HG03439 (cell line): Measurements from ENCODE around the gene MTX3.

Experiments used
- ATAC-seq: cut with Tn5 transposase; IDR thresholded peaks from one replicate; pipeline ENCODE4 v1.9.1; 2021; ENCODE audit warnings: mild to moderate bottlenecking, moderate library complexity; ENCODE audit not compliant: unreplicated experiment

Gene MTX3

GRCh38 chr5:79936646-79937216, 54.3 kb downstream of the MTX3 start:
- no peak for ATAC-seq

DNA sequence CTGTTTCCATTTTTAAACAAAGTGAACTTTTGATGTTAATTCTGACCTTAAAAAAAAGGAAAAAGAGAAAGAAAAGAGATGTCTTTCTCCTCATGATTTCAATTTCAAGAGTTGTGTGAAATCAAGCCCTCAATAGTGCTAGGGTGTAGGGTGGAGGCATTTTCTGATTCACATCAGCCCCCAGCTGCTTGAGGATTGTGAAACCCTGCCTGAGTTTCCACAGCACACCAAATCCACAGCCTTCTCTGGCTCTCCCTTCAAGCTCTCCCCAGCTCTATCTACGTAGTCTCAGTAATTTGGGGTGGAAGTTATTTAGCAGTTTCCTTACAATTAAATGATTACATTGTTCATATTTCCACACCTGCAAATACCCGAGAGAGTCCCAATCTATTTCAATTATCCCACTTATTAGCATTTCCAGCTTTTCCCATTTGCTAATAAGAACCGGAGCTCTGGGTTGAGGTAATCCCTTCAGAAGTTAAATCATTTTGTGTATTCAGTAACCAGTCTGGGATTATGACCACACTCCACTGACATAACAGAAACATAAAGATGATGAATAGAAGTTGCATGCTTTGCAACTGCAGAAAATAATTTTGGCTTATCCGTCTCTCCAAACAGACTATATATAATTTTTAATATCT, 54.9 kb downstream of the MTX3 start:
- ATAC-seq: no peak

GRCh38 chr5:79934681-79935080, 56.4 kb downstream of the MTX3 start:
- ATAC-seq: no peak

- no peak for ATAC-seq
Measured at GRCh38 chr5:79932510-79933504, 58.3 kb downstream of the MTX3 start.

- ATAC-seq: no peak
Measured at GRCh38 chr5:79931866-79932265, 59.2 kb downstream of the MTX3 start.

DNA sequence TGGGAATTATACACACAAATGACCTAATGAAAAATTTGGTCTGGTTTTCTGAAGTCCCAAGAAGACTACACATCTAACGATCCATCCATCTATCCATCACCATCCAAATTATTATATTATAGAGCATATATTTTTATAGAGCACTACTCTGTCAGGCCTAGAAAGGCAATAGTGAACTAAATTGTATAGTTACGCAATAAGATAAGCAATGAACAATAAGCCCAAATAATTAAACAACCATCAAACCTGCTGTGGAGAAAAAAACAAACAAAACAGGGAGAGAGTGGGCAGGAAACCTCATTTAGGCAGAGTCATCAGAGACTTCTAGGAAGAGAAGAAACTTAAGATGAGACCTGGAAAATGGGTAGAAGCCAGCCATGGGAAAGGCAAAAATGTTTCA, 59.7 kb downstream of the MTX3 start:
- ATAC-seq: no peak

- no peak for ATAC-seq
Measured at GRCh38 chr5:79929095-79929494, 62.0 kb downstream of the MTX3 start.
